DOHH2 (cell line): Measurements from ENCODE around the gene PACS2.

Source experiments
- H3F3A ChIP-seq: fragments of 200-600 bp; sonication (generic), shearing (Covaris generic); 2 replicates; pipeline ENCODE4 v1.6.0; 2016; ENCODE audit warnings: antibody characterized with exemption, mild to moderate bottlenecking; ENCODE audit not compliant: control insufficient read depth, insufficient read depth
- H3K27ac ChIP-seq: fragments of 200-600 bp; sonication (generic); 2 replicates; pipeline ENCODE4 v1.5.1; 2014; ENCODE audit warnings: low read depth, mild to moderate bottlenecking, low read length, moderate library complexity
- H3K27me3 ChIP-seq: fragments of 200-600 bp; sonication (generic); 2 replicates; pipeline ENCODE4 v1.6.1; 2014; ENCODE audit warnings: mild to moderate bottlenecking, low read length, mixed read lengths; ENCODE audit not compliant: control insufficient read depth
- H3K36me3 ChIP-seq: fragments of 200-600 bp; sonication (generic); 2 replicates; pipeline ENCODE4 v1.6.1; 2014; ENCODE audit warnings: mild to moderate bottlenecking, low read length, moderate library complexity, mixed read lengths; ENCODE audit not compliant: control insufficient read depth
- H3K4me1 ChIP-seq: fragments of 200-600 bp; sonication (generic); 2 replicates; pipeline ENCODE4 v1.6.1; 2014; ENCODE audit warnings: mild to moderate bottlenecking, low read length, mixed read lengths; ENCODE audit not compliant: control insufficient read depth
- H3K4me2 ChIP-seq: fragments of 200-600 bp; sonication (generic); 2 replicates; pipeline ENCODE4 v1.6.0; 2014; ENCODE audit warnings: mild to moderate bottlenecking, low read length, moderate library complexity
- H3K4me3 ChIP-seq: fragments of 200-600 bp; sonication (generic); 2 replicates; pipeline ENCODE4 v1.5.1; 2014; ENCODE audit warnings: mild to moderate bottlenecking, low read length, mixed read lengths
- H3K79me2 ChIP-seq: fragments of 200-600 bp; sonication (generic); 2 replicates; pipeline ENCODE4 v1.6.1; 2014; ENCODE audit warnings: mild to moderate bottlenecking, low read length, mixed read lengths; ENCODE audit not compliant: control insufficient read depth
- H3K9me2 ChIP-seq: fragments of 200-600 bp; sonication (generic); replicated peaks from 2 replicates; pipeline ENCODE4 v1.6.1; 2014; ENCODE audit warnings: mild to moderate bottlenecking, low read length, mixed read lengths; ENCODE audit not compliant: control insufficient read depth
- H3K9me3 ChIP-seq: fragments of 200-600 bp; sonication (generic); 2 replicates; pipeline ENCODE4 v1.6.1; 2014; ENCODE audit warnings: antibody characterized with exemption, low read length, mixed read lengths; ENCODE audit not compliant: control insufficient read depth, insufficient read depth
- H4K20me1 ChIP-seq: fragments of 200-600 bp; sonication (generic); 2 replicates; pipeline ENCODE4 v1.6.0; 2014; ENCODE audit warnings: low read depth, mild to moderate bottlenecking, antibody characterized with exemption, low read length, moderate library complexity; ENCODE audit not compliant: control insufficient read depth, insufficient read depth
- CTCF ChIP-seq: fragments of 200-600 bp; sonication (generic); IDR thresholded peaks from one replicate; pipeline ENCODE4 v1.5.1; 2014; ENCODE audit warnings: antibody characterized with exemption, mild to moderate bottlenecking, low read depth, low read length; ENCODE audit not compliant: poor library complexity, severe bottlenecking
- EZH2phosphoT487 ChIP-seq: fragments of 200-600 bp; sonication (generic); IDR thresholded peaks from 2 replicates; pipeline ENCODE4 v1.6.1; 2017; ENCODE audit warnings: borderline replicate concordance, mild to moderate bottlenecking, antibody characterized with exemption, low read length, moderate library complexity, mixed read lengths

Gene PACS2

DNA sequence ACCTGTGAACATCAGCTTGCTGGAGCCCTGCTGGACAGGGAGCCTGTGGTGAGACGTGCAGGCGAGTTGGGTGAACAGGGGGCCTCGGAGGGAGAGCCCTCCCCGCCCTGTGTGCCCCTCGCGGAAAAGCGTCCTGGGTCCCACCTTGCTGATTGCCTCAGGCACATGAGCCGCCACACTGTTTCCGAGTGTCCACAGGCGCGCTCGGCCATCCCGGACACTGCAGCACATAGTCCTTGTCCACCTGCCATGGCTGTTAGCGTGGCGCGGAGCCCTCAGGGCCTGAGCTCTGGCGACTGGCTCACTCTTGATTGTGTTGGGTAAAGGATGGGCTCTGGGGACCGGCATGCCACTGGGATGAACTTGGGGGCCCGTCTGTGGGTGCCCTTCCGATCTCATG is 40.0 kb downstream of the PACS2 start:
- TF ChIP-seq CTCF (no peak), EZH2phosphoT487 (no peak)
- no peaks in the 10 kb centered on the region for H4K20me1 ChIP-seq

DNA sequence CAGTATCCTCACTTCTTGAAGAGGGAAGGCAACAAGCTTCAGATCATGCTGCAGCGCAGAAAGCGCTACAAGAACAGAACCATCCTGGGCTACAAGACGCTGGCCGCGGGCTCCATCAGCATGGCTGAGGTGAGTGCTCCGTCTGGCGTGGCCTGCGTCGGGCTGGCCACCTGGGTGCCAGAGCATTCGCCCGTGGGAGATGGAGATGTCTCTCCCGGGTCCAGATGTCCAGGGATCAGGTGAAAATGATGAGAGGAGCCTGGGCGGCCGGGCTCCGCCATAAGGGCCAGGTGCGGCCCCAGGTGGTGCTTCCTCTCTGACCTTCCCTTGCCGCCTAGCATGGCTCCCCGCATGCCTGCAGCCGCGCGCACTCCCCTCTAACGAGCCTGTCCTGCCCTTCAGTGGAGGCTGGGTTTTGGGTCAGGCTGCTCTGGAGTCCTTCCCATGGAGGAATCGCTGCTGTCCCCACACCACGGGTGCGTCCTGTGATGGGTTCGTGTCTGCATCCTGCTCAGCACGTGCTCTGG is 40.6 kb downstream of the PACS2 start:
- Histone ChIP-seq H3K36me3 (no peaks in the 10 kb centered on the region), H3K9me2 (no peaks in the 10 kb centered on the region), H3K27me3 (no peaks in the 10 kb centered on the region), H4K20me1 (no peaks in the 10 kb centered on the region), H3K27ac (no peak overlapping the region), H3K4me3 (no peak overlapping the region), H3K79me2 (no peaks in the 10 kb centered on the region), H3F3A (no peaks in the 10 kb centered on the region), H3K4me2 (no peak overlapping the region), H3K9me3 (no peaks in the 10 kb centered on the region), H3K4me1 (no peaks in the 10 kb centered on the region; the same call in 1 of the 2 replicates)
- TF ChIP-seq CTCF, result no peak
- TF ChIP-seq EZH2phosphoT487, result no peak

More for the DNA sequence above, 40.0 kb downstream of the PACS2 start:
- no peaks in the 10 kb centered on the region for H3K79me2 ChIP-seq
- H3K9me3 ChIP-seq, result no peaks in the 10 kb centered on the region
- H3K4me1 ChIP-seq, result no peaks in the 10 kb centered on the region; the same call in 1 of the 2 replicates
- H3F3A ChIP-seq, result no peaks in the 10 kb centered on the region
- H3K27ac ChIP-seq, result no peak overlapping the region
- H3K9me2 ChIP-seq, result no peaks in the 10 kb centered on the region
- no peak overlapping the region for H3K4me3 ChIP-seq
- no peaks in the 10 kb centered on the region for H3K36me3 ChIP-seq
- no peak overlapping the region for H3K4me2 ChIP-seq
- no peaks in the 10 kb centered on the region for H3K27me3 ChIP-seq

DNA sequence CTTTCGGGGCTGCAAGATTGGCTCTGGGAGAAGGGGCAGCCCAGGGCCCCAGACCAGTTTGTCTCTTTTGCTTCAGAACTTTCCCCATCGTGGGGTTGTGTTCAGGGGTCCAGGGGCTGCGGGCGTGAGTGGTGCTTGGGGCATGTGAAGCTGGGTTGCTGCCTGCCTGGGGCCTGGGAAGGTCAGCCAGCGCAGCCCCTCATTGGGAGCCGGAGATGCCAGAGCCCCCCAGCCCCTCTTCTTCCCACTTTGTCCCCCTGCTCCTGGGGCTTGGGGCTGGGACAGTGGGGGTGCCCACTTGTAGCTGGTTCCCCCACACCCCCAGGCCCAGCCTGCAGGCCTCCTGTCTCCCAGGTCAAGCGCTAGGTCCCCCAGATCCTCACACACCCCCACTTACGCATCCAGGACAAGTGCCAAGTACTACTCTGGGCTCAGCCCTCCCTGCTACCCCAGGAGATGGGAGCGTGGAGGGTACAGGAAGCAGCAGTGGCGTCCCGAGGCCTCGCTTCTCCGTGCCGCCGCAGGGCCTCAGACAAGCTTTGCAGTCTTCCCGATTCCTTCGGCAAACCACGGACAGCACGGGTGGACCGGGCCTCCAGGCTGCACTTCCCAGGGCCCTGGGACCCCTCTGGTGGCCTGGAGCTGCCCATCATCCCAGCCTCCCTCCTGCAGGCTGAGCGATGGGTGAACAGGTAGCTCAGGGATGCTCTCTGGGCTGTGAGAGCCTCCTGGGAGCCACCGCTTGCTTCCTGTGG is 41.5 kb downstream of the PACS2 start:
- Histone ChIP-seq H3K4me2 (no peak overlapping the region), H3K27me3 (no peaks in the 10 kb centered on the region), H3K9me3 (no peaks in the 10 kb centered on the region), H3K9me2 (no peaks in the 10 kb centered on the region), H3F3A (no peaks in the 10 kb centered on the region), H3K4me1 (no peaks in the 10 kb centered on the region; the same call in 1 of the 2 replicates), H3K36me3 (no peaks in the 10 kb centered on the region), H4K20me1 (no peaks in the 10 kb centered on the region), H3K4me3 (no peak overlapping the region), H3K27ac (no peak overlapping the region), H3K79me2 (no peaks in the 10 kb centered on the region)
- no peak for TF ChIP-seq CTCF
- no peak for TF ChIP-seq EZH2phosphoT487
